Measurements from ENCODE around the gene ANKRD13A. TPM values are rescaled to one million over a fixed set of nuclear protein-coding genes. Genes with fewer than 3 reads are reported as not detected.

ANKRD13A gene
- total RNA-seq, 1 donor from 2014 or later: 22.5 TPM

- Histone ChIP-seq H3K4me2 (ENCODE audit: low read length) (no peak overlapping the region), H3K27ac (ENCODE audit: low read depth, low read length) (no peak overlapping the region), H3K9me3 (ENCODE audit: insufficient read depth, low read depth, low read length) (no peaks in the 10 kb centered on the region), H4K20me1 (ENCODE audit: insufficient read depth, low read length) (no peaks in the 10 kb centered on the region), H3K36me3 (ENCODE audit: insufficient read depth, low read length) (peaks cover 23% of the 10 kb centered on the region), H2AFZ (ENCODE audit: low read depth, low read length) (no peak overlapping the region), H3K79me2 (ENCODE audit: insufficient read depth, low read length) (no peaks in the 10 kb centered on the region), H3K4me1 (ENCODE audit: insufficient read depth, low read length) (peaks cover 7% of the 10 kb centered on the region), H3K4me3 (ENCODE audit: insufficient read depth, low read depth, low read length) (no peak overlapping the region), H3K27me3 (ENCODE audit: insufficient read depth, low read length) (no peaks in the 10 kb centered on the region), H3K9ac (ENCODE audit: low read length) (no peak overlapping the region)
- no peaks in the 10 kb centered on the region for H3K27me3 Mint-ChIP-seq (ENCODE audit: low read depth, unreplicated experiment)
- FAIRE-seq: no peak
- H3K27ac Mint-ChIP-seq (ENCODE audit: unreplicated experiment): no peak overlapping the region
- no peak for DNase-seq (ENCODE audit: low read depth)
- peaks cover 22% of the 10 kb centered on the region for H3K36me3 Mint-ChIP-seq (ENCODE audit: low read depth, unreplicated experiment)
- no peak for TF ChIP-seq EZH2 (IDR thresholded peaks at IDR 0.05; ENCODE audit: insufficient read depth, low read length)
- no peak for TF ChIP-seq CTCF (IDR thresholded peaks at IDR 0.05; ENCODE audit: insufficient read depth, low read depth, low read length)
- no peaks in the 10 kb centered on the region for H3K4me1 Mint-ChIP-seq (ENCODE audit: low read depth, unreplicated experiment)
- no peak overlapping the region for H3K4me3 Mint-ChIP-seq (ENCODE audit: unreplicated experiment)
- H3K9me3 Mint-ChIP-seq (ENCODE audit: unreplicated experiment): no peaks in the 10 kb centered on the region
Observed at GRCh38 chr12:109959411-109960093, 39.7 kb upstream of the ANKRD13A start.

DNA sequence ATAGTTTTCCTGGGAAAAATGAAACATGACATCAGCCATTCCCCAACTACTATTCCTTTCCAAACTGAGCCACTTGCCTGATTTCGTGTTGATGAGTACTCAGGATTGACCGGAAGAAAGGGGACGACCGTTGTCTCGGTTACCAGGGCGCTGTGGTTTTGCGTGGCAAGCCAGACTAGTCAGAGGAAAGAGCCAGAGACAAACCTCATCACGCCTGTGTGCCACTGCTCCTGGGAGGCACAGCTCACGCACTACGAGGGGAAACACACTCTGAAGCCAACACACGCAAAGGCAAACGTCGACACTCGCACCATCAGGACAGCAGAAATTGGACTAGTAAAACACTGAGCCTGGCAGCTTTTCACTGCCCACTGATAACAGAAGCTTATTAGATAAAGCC lies 38.0 kb upstream of the ANKRD13A start:
- no peak for TF ChIP-seq EZH2 (IDR thresholded peaks at IDR 0.05; ENCODE audit: insufficient read depth, low read length)
- TF ChIP-seq CTCF (IDR thresholded peaks at IDR 0.05; ENCODE audit: insufficient read depth, low read depth, low read length): no peak
- H2AFZ ChIP-seq (ENCODE audit: low read depth, low read length): no peak overlapping the region
- no peak overlapping the region for H3K4me3 ChIP-seq (ENCODE audit: insufficient read depth, low read depth, low read length)
- peaks cover 7% of the 10 kb centered on the region for H3K4me1 ChIP-seq (ENCODE audit: insufficient read depth, low read length)
- no peaks in the 10 kb centered on the region for H3K9me3 Mint-ChIP-seq (ENCODE audit: unreplicated experiment)
- peak overlapping the region; percentile 44 for H3K27ac ChIP-seq (ENCODE audit: low read depth, low read length)
- H3K27ac Mint-ChIP-seq (ENCODE audit: unreplicated experiment): no peak overlapping the region
- peaks cover 34% of the 10 kb centered on the region for H3K36me3 ChIP-seq (ENCODE audit: insufficient read depth, low read length)
- H3K4me1 Mint-ChIP-seq (ENCODE audit: low read depth, unreplicated experiment): no peaks in the 10 kb centered on the region
- H3K4me2 ChIP-seq (ENCODE audit: low read length): peak overlapping the region; percentile 38
- H3K27me3 Mint-ChIP-seq (ENCODE audit: low read depth, unreplicated experiment): no peaks in the 10 kb centered on the region
- H3K9me3 ChIP-seq (ENCODE audit: insufficient read depth, low read depth, low read length): no peaks in the 10 kb centered on the region
- no peaks in the 10 kb centered on the region for H4K20me1 ChIP-seq (ENCODE audit: insufficient read depth, low read length)
- no peak for FAIRE-seq
- H3K4me3 Mint-ChIP-seq (ENCODE audit: unreplicated experiment): no peak overlapping the region
- peak overlapping the region; percentile 50 for H3K9ac ChIP-seq (ENCODE audit: low read length)
- no peaks in the 10 kb centered on the region for H3K27me3 ChIP-seq (ENCODE audit: insufficient read depth, low read length)
- peak; percentile 82 for DNase-seq (ENCODE audit: low read depth)
- H3K36me3 Mint-ChIP-seq (ENCODE audit: low read depth, unreplicated experiment): peaks cover 26% of the 10 kb centered on the region
- no peaks in the 10 kb centered on the region for H3K79me2 ChIP-seq (ENCODE audit: insufficient read depth, low read length)

DNA sequence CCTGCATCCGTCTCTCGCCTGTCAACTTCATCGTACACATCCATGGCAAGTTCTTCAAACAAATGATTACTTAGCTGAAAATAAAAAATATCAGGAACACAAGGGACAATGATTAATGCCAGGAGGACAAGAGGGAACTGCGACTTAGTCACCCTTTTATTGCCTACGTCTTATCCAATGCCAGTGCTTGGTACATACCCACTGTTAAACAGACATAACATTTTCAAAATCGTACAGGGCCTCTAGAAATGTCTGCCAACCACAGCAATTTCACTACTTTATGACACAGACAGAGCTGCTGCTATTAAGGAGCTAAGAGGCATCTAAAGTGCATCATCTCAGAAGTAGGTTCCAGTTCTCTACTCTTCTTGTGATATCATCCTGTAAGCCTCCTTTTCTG lies 37.6 kb upstream of the ANKRD13A start:
- no peaks in the 10 kb centered on the region for H3K27me3 Mint-ChIP-seq (ENCODE audit: low read depth, unreplicated experiment)
- peaks cover 34% of the 10 kb centered on the region for H3K36me3 ChIP-seq (ENCODE audit: insufficient read depth, low read length)
- peak overlapping the region; percentile 44 for H3K27ac ChIP-seq (ENCODE audit: low read depth, low read length)
- peak overlapping the region; percentile 38 for H3K4me2 ChIP-seq (ENCODE audit: low read length)
- no peaks in the 10 kb centered on the region for H3K4me1 Mint-ChIP-seq (ENCODE audit: low read depth, unreplicated experiment)
- FAIRE-seq (no peak), DNase-seq (ENCODE audit: low read depth) (peak; percentile 40)
- H3K79me2 ChIP-seq (ENCODE audit: insufficient read depth, low read length): no peaks in the 10 kb centered on the region
- no peak for TF ChIP-seq CTCF (IDR thresholded peaks at IDR 0.05; ENCODE audit: insufficient read depth, low read depth, low read length)
- TF ChIP-seq EZH2 (IDR thresholded peaks at IDR 0.05; ENCODE audit: insufficient read depth, low read length): no peak
- peaks cover 7% of the 10 kb centered on the region for H3K4me1 ChIP-seq (ENCODE audit: insufficient read depth, low read length)
- no peak overlapping the region for H2AFZ ChIP-seq (ENCODE audit: low read depth, low read length)
- no peaks in the 10 kb centered on the region for H3K9me3 Mint-ChIP-seq (ENCODE audit: unreplicated experiment)
- H3K9ac ChIP-seq (ENCODE audit: low read length): peak overlapping the region; percentile 50
- no peaks in the 10 kb centered on the region for H3K9me3 ChIP-seq (ENCODE audit: insufficient read depth, low read depth, low read length)
- no peak overlapping the region for H3K27ac Mint-ChIP-seq (ENCODE audit: unreplicated experiment)
- peaks cover 23% of the 10 kb centered on the region for H3K36me3 Mint-ChIP-seq (ENCODE audit: low read depth, unreplicated experiment)
- no peaks in the 10 kb centered on the region for H4K20me1 ChIP-seq (ENCODE audit: insufficient read depth, low read length)
- no peak overlapping the region for H3K4me3 Mint-ChIP-seq (ENCODE audit: unreplicated experiment)
- no peaks in the 10 kb centered on the region for H3K27me3 ChIP-seq (ENCODE audit: insufficient read depth, low read length)
- no peak overlapping the region for H3K4me3 ChIP-seq (ENCODE audit: insufficient read depth, low read depth, low read length)

All from astrocyte (in vitro differentiated cells and primary cell).